HG03521 (cell line): ENCODE measurements around the gene DGCR2.
"Not testable (repeated sequence)": the region's sequence is repeated elsewhere in the genome, so short reads cannot be mapped to it uniquely, and the experiment has no call there.

Experiments used
- ATAC-seq: cut with Tn5 transposase; IDR thresholded peaks from one replicate; pipeline ENCODE4 v1.9.1; 2021; ENCODE audit warnings: mild to moderate bottlenecking, moderate library complexity; ENCODE audit not compliant: unreplicated experiment

The DGCR2 gene

GRCh38 chr22:19045094-19045493 is 77.1 kb downstream of the DGCR2 start:
- ATAC-seq = no peak

- no peak for ATAC-seq
Observed at GRCh38 chr22:19044381-19044780, 77.8 kb downstream of the DGCR2 start.

- no peak for ATAC-seq
Observed at GRCh38 chr22:19043121-19044085, 78.8 kb downstream of the DGCR2 start.

GRCh38 chr22:19042285-19043120 is 79.7 kb downstream of the DGCR2 start:
- no peak for ATAC-seq

GRCh38 chr22:19041704-19042074 is 80.5 kb downstream of the DGCR2 start:
- ATAC-seq = no peak

GRCh38 chr22:19040888-19041703 is 81.1 kb downstream of the DGCR2 start:
- no peak for ATAC-seq

- ATAC-seq = no peak
Observed at GRCh38 chr22:19040391-19040861, 81.8 kb downstream of the DGCR2 start.

- no peak for ATAC-seq
Observed at GRCh38 chr22:19039796-19040280, 82.4 kb downstream of the DGCR2 start.

GRCh38 chr22:19039448-19039780 is 82.8 kb downstream of the DGCR2 start:
- ATAC-seq = no peak

- ATAC-seq = no peak
Observed at GRCh38 chr22:19038728-19039447, 83.3 kb downstream of the DGCR2 start.

GRCh38 chr22:19038164-19038546 is 84.1 kb downstream of the DGCR2 start:
- no peak for ATAC-seq

GRCh38 chr22:19037282-19038163 is 84.7 kb downstream of the DGCR2 start:
- no peak for ATAC-seq

GRCh38 chr22:19036523-19037273 is 85.5 kb downstream of the DGCR2 start:
- no peak for ATAC-seq

- no peak for ATAC-seq
Observed at GRCh38 chr22:19036229-19036522, 86.0 kb downstream of the DGCR2 start.

GRCh38 chr22:19035474-19036228 is 86.6 kb downstream of the DGCR2 start:
- ATAC-seq = no peak

GRCh38 chr22:19035126-19035473 is 87.1 kb downstream of the DGCR2 start:
- ATAC-seq = not testable (repeated sequence)

GRCh38 chr22:19034724-19035120 is 87.5 kb downstream of the DGCR2 start:
- not testable (repeated sequence) for ATAC-seq
